GM23338 (cell line): ENCODE measurements around the gene AIP. TPM values are rescaled to one million over a fixed set of nuclear protein-coding genes. Genes with fewer than 3 reads are reported as not detected.

ENCODE experiments used
- ATAC-seq: fragments of 200-7000 bp; cut with Tn5 transposase; 3 replicates; pipeline ENCODE4 v1.9.1; 2020
- DNase-seq: peaks from one replicate; pipeline ENCODE4 v3.0.0-alpha.2; 2015; ENCODE audit warnings: low spot score
- H2AFZ ChIP-seq: fragments of 200-600 bp; sonication (generic); 2 replicates; pipeline ENCODE4 v1.8.0; 2016; ENCODE audit warnings: antibody characterized with exemption, mild to moderate bottlenecking, moderate library complexity
- H3F3A ChIP-seq: fragments of 200-600 bp; sonication (generic); replicated peaks from 2 replicates; pipeline ENCODE4 v1.8.0; 2017; ENCODE audit warnings: antibody characterized with exemption, mixed run types, low read depth
- H3K27ac ChIP-seq: fragments of 200-600 bp; sonication (generic); 2 replicates; pipeline ENCODE4 v1.6.1; 2016; ENCODE audit warnings: low read depth
- H3K27me3 ChIP-seq: fragments of 200-600 bp; sonication (generic); 2 replicates; pipeline ENCODE4 v1.8.0; 2016; ENCODE audit warnings: mild to moderate bottlenecking, mixed run types, moderate library complexity; ENCODE audit not compliant: insufficient read depth
- H3K36me3 ChIP-seq: fragments of 200-600 bp; sonication (generic); 2 replicates; pipeline ENCODE4 v1.8.0; 2016; ENCODE audit warnings: mild to moderate bottlenecking; ENCODE audit not compliant: insufficient read depth
- H3K4me1 ChIP-seq: fragments of 200-600 bp; sonication (generic); 2 replicates; pipeline ENCODE4 v1.8.0; 2016; ENCODE audit warnings: mild to moderate bottlenecking, moderate library complexity; ENCODE audit not compliant: insufficient read depth
- H3K4me2 ChIP-seq: fragments of 200-600 bp; sonication (generic); 2 replicates; pipeline ENCODE4 v1.7.1; 2017; ENCODE audit warnings: mixed run types
- H3K4me3 ChIP-seq: fragments of 200-600 bp; sonication (generic); 2 replicates; pipeline ENCODE4 v1.6.1; 2016; ENCODE audit warnings: mixed run types
- H3K79me2 ChIP-seq: fragments of 200-600 bp; sonication (generic); replicated peaks from 2 replicates; pipeline ENCODE4 v1.8.0; 2017; ENCODE audit warnings: mild to moderate bottlenecking; ENCODE audit not compliant: insufficient read depth
- H3K9me2 ChIP-seq: fragments of 200-600 bp; sonication (generic); 2 replicates; pipeline ENCODE4 v1.8.0; 2017; ENCODE audit not compliant: insufficient read depth
- H4K20me1 ChIP-seq: fragments of 200-600 bp; sonication (generic); replicated peaks from 2 replicates; pipeline ENCODE4 v1.8.0; 2017; ENCODE audit warnings: mild to moderate bottlenecking; ENCODE audit not compliant: insufficient read depth
- H3K27ac Mint-ChIP-seq: 2 replicates; pipeline ENCODE4 v1.8.0; 2020; ENCODE audit warnings: inconsistent platforms, mild to moderate bottlenecking, moderate library complexity, mixed read lengths
- H3K27me3 Mint-ChIP-seq: 3 replicates; pipeline ENCODE4 v1.8.0; 2022; ENCODE audit warnings: low read depth, mild to moderate bottlenecking, moderate library complexity, mixed read lengths, inconsistent platforms; ENCODE audit not compliant: insufficient read depth, poor library complexity
- H3K36me3 Mint-ChIP-seq: 3 replicates; pipeline ENCODE4 v1.8.0; 2021; ENCODE audit warnings: low read depth, mild to moderate bottlenecking, inconsistent platforms, moderate library complexity, mixed read lengths
- H3K4me1 Mint-ChIP-seq: 3 replicates; pipeline ENCODE4 v1.8.0; 2020; ENCODE audit warnings: mild to moderate bottlenecking, inconsistent platforms, mixed read lengths
- H3K4me3 Mint-ChIP-seq: 3 replicates; pipeline ENCODE4 v1.8.0; 2021; ENCODE audit warnings: moderate library complexity, mild to moderate bottlenecking, inconsistent platforms, mixed read lengths
- H3K9me3 Mint-ChIP-seq: 3 replicates; pipeline ENCODE4 v1.8.0; 2020; ENCODE audit warnings: moderate library complexity, mild to moderate bottlenecking, inconsistent platforms, mixed read lengths
- ETS1 ChIP-seq: IDR thresholded peaks from 2 replicates; pipeline ENCODE4 v1.6.1; 2016; ENCODE audit warnings: antibody characterized with exemption
- EZH2 ChIP-seq: fragments of 200-600 bp; sonication (generic); IDR thresholded peaks from one replicate; pipeline ENCODE4 v1.8.0; 2017; ENCODE audit warnings: antibody characterized with exemption, mild to moderate bottlenecking, low read depth; ENCODE audit not compliant: unreplicated experiment
- NANOG ChIP-seq: IDR thresholded peaks from 2 replicates; pipeline ENCODE4 v1.6.1; 2016; ENCODE audit warnings: antibody characterized with exemption, borderline replicate concordance
- POLR2AphosphoS5 ChIP-seq: IDR thresholded peaks from 2 replicates; pipeline ENCODE4 v1.6.1; 2016; ENCODE audit warnings: antibody characterized with exemption, low read depth
- STAT1 ChIP-seq: IDR thresholded peaks from one replicate; pipeline ENCODE4 v1.6.1; 2016; ENCODE audit warnings: antibody characterized with exemption; ENCODE audit not compliant: unreplicated experiment
- ZNF114 ChIP-seq: fragments of 250-450 bp; sonication (Bioruptor Pico); IDR thresholded peaks from 2 replicates; pipeline ENCODE4 v1.5.0; 2020; ENCODE audit warnings: mild to moderate bottlenecking, moderate library complexity
- ZNF331 ChIP-seq: fragments of 250-450 bp; sonication (Bioruptor Pico); IDR thresholded peaks from 2 replicates; pipeline ENCODE4 v1.5.0; 2020; ENCODE audit warnings: low read depth, mild to moderate bottlenecking, moderate library complexity
- ZNF462 ChIP-seq: fragments of 250-450 bp; sonication (Bioruptor Pico); IDR thresholded peaks from 2 replicates; pipeline ENCODE4 v1.5.0; 2020; ENCODE audit warnings: mild to moderate bottlenecking, moderate library complexity
- polyA plus RNA-seq: library from polyadenylated mRNA; unstranded; fragments of >200 nt; fragmentation: Nextera tagmentation; extraction: Ambion mirVana; gene quantifications from 2 replicates; pipeline ENCODE4 v1.2.1, GENCODE V29; 2016
- total RNA-seq: library from RNA; depleted of rRNA; stranded (reverse); fragments of >200 nt; shearing (Covaris generic); gene quantifications from 2 replicates; pipeline ENCODE4 v1.2.3, GENCODE V29; 2014
- TF ChIP-seq, protein P1 (sequence below), 2 experiments: fragments of 200-600 bp in 1 of 2; sonication (generic) in 1 of 2; conservative IDR thresholded peaks; 2 replicates each; pipeline versions ENCODE4 v1.5.1 to v1.6.1; 2016 to 2017; ENCODE audit warnings: antibody characterized with exemption in 2 of 2, low read depth in 2 of 2, mild to moderate bottlenecking in 2 of 2, moderate library complexity in 1 of 2

AIP gene
- total and polyA plus RNA-seq, 2 experiments from 2014 or later: 29.1 to 32.1 TPM

DNA sequence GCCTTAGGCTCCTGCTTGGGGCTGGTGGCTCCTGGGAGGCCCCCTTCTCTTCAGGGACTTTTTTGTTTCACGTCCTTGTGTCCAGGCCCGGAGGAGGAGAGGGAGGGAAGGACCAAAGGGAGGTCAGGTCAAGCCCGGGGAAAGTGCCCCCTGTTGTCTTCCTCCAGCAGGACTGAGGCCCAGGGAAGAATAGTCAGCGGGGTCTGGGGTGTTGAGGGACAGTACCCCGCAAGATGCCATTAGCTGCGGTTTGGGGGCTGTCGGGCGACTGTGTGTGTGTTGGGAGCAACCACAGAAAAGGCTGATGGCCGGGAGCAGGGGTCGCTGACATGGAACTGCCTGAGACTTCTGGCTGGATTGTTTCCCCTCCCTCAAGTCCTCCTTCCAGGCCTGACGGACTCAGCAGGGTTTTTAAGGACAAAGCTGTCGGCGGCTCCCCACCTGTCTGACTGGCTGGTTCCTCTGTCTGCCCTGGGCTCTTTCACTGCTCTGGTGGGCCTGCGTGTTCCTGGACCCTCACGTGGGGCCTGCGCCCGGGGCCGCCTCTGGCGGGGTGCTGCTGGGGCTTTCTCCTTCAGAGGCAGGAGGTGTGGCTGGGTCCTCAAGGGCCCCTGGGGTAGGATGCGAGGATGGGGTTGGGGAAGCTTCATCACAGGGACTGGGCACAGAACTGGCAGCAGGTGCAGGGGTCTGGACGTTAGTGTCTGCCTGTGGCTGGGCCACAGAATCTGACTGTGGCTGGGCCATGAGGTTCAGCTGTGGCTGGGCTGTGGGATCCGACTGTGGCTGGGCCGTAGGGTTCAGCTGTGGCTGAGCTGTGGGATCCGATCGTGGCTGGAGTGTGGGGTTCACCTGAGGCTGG lies 31.8 kb upstream of the AIP start:
- Histone ChIP-seq H2AFZ (no peak overlapping the region), H3K27me3 (no peaks in the 10 kb centered on the region), H3K4me1 (no peaks in the 10 kb centered on the region), H3K27ac (no peak overlapping the region), H4K20me1 (no peaks in the 10 kb centered on the region), H3K4me3 (no peak overlapping the region), H3K36me3 (no peaks in the 10 kb centered on the region), H3F3A (no peaks in the 10 kb centered on the region), H3K4me2 (no peak overlapping the region), H3K9me2 (no peaks in the 10 kb centered on the region), H3K79me2 (no peaks in the 10 kb centered on the region)
- Mint-ChIP-seq H3K4me1 (no peaks in the 10 kb centered on the region), H3K27me3 (peaks cover 16% of the 10 kb centered on the region), H3K27ac (no peak overlapping the region), H3K9me3 (no peaks in the 10 kb centered on the region), H3K4me3 (no peak overlapping the region), H3K36me3 (no peaks in the 10 kb centered on the region)
- no peak for TF ChIP-seq POLR2AphosphoS5
- TF ChIP-seq EZH2: no peak
- TF ChIP-seq ETS1: no peak
- TF ChIP-seq, protein P1, sequence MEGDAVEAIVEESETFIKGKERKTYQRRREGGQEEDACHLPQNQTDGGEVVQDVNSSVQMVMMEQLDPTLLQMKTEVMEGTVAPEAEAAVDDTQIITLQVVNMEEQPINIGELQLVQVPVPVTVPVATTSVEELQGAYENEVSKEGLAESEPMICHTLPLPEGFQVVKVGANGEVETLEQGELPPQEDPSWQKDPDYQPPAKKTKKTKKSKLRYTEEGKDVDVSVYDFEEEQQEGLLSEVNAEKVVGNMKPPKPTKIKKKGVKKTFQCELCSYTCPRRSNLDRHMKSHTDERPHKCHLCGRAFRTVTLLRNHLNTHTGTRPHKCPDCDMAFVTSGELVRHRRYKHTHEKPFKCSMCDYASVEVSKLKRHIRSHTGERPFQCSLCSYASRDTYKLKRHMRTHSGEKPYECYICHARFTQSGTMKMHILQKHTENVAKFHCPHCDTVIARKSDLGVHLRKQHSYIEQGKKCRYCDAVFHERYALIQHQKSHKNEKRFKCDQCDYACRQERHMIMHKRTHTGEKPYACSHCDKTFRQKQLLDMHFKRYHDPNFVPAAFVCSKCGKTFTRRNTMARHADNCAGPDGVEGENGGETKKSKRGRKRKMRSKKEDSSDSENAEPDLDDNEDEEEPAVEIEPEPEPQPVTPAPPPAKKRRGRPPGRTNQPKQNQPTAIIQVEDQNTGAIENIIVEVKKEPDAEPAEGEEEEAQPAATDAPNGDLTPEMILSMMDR (conservative IDR thresholded peaks at IDR 0.05; ENCODE audit: low read depth in 2 of 2): no peak
- TF ChIP-seq ZNF331: no peak
- TF ChIP-seq STAT1: no peak
- TF ChIP-seq NANOG: no peak
- no peak for TF ChIP-seq ZNF462
- no peak for TF ChIP-seq ZNF114 (CRISPR knock-in tag)
- DNase-seq (no peak), ATAC-seq (no peak)
